Osteocyte (in vitro differentiated cells): ENCODE measurements around the gene LTBP3. TPM values are rescaled to one million over a fixed set of nuclear protein-coding genes. Genes with fewer than 3 reads are reported as not detected.

Source experiments
- DNase-seq: peaks from one replicate; pipeline ENCODE4 v3.0.0; 2021; ENCODE audit warnings: mixed read lengths; ENCODE audit not compliant: unreplicated experiment; ENCODE audit errors: extremely low spot score
- H3K27ac Mint-ChIP-seq: one replicate; pipeline ENCODE4 v1.8.0; 2021; ENCODE audit warnings: mild to moderate bottlenecking, mixed read lengths; ENCODE audit not compliant: unreplicated experiment
- H3K27me3 Mint-ChIP-seq: one replicate; pipeline ENCODE4 v1.8.0; 2021; ENCODE audit warnings: mixed read lengths; ENCODE audit not compliant: unreplicated experiment
- H3K36me3 Mint-ChIP-seq: one replicate; pipeline ENCODE4 v1.8.0; 2021; ENCODE audit warnings: mixed read lengths; ENCODE audit not compliant: unreplicated experiment
- H3K4me1 Mint-ChIP-seq: one replicate; pipeline ENCODE4 v1.8.0; 2021; ENCODE audit warnings: mixed read lengths; ENCODE audit not compliant: unreplicated experiment
- H3K4me3 Mint-ChIP-seq: one replicate; pipeline ENCODE4 v1.8.0; 2021; ENCODE audit warnings: mild to moderate bottlenecking, moderate library complexity, mixed read lengths; ENCODE audit not compliant: unreplicated experiment
- H3K9me3 Mint-ChIP-seq: one replicate; pipeline ENCODE4 v1.8.0; 2021; ENCODE audit warnings: mixed read lengths; ENCODE audit not compliant: unreplicated experiment
- CTCF ChIP-seq: fragments of 200-600 bp; sonication (generic); IDR thresholded peaks from 2 replicates; pipeline ENCODE4 v1.5.0; 2021; ENCODE audit warnings: antibody characterized with exemption, mild to moderate bottlenecking, moderate library complexity
- total RNA-seq: library from RNA; stranded (reverse); gene quantifications from 2 replicates; pipeline ENCODE4 v1.2.1, GENCODE V29; 2021

Gene LTBP3
- total RNA-seq, 1 donor from 2014 or later: 256 TPM

- DNase-seq: no peak
- peaks cover 27% of the 10 kb centered on the region for H3K36me3 Mint-ChIP-seq
- H3K4me1 Mint-ChIP-seq: peaks cover 47% of the 10 kb centered on the region
- no peaks in the 10 kb centered on the region for H3K9me3 Mint-ChIP-seq
- H3K4me3 Mint-ChIP-seq: no peak overlapping the region
- H3K27me3 Mint-ChIP-seq: no peaks in the 10 kb centered on the region
- no peak for TF ChIP-seq CTCF
- no peak overlapping the region for H3K27ac Mint-ChIP-seq
Observed at GRCh38 chr11:65554057-65554818, 3.9 kb downstream of the LTBP3 start.

GRCh38 chr11:65553301-65554001 lies 4.7 kb downstream of the LTBP3 start:
- no peak overlapping the region for H3K27ac Mint-ChIP-seq
- H3K27me3 Mint-ChIP-seq: no peaks in the 10 kb centered on the region
- H3K36me3 Mint-ChIP-seq: peaks cover 34% of the 10 kb centered on the region

GRCh38 chr11:65552388-65552951 lies 5.7 kb downstream of the LTBP3 start:
- H3K27me3 Mint-ChIP-seq: no peaks in the 10 kb centered on the region
- peaks cover 40% of the 10 kb centered on the region for H3K36me3 Mint-ChIP-seq
- no peak for DNase-seq
- H3K4me1 Mint-ChIP-seq: peaks cover 39% of the 10 kb centered on the region
- no peak overlapping the region for H3K4me3 Mint-ChIP-seq
- H3K9me3 Mint-ChIP-seq: no peaks in the 10 kb centered on the region
- TF ChIP-seq CTCF: no peak
- no peak overlapping the region for H3K27ac Mint-ChIP-seq

More at GRCh38 chr11:65553301-65554001, 4.7 kb downstream of the LTBP3 start:
- peaks cover 39% of the 10 kb centered on the region for H3K4me1 Mint-ChIP-seq
- no peak overlapping the region for H3K4me3 Mint-ChIP-seq
- DNase-seq: no peak
- no peak for TF ChIP-seq CTCF
- H3K9me3 Mint-ChIP-seq: no peaks in the 10 kb centered on the region

- DNase-seq: no peak
- H3K9me3 Mint-ChIP-seq: no peaks in the 10 kb centered on the region
- H3K27ac Mint-ChIP-seq: peak overlapping the region; percentile 3
- H3K36me3 Mint-ChIP-seq: peaks cover 40% of the 10 kb centered on the region
- no peaks in the 10 kb centered on the region for H3K27me3 Mint-ChIP-seq
- H3K4me1 Mint-ChIP-seq: peaks cover 32% of the 10 kb centered on the region
- no peak overlapping the region for H3K4me3 Mint-ChIP-seq
- TF ChIP-seq CTCF: peak; percentile 49
Observed at GRCh38 chr11:65551572-65552387, 6.4 kb downstream of the LTBP3 start.
